SU-DHL-6 (cell line): Measurements from ENCODE around the gene CTRL.

Experiments used
- H2AFZ ChIP-seq: fragments of 200-600 bp; sonication (generic); 2 replicates; pipeline ENCODE4 v1.6.1; 2014; ENCODE audit warnings: low read depth, mild to moderate bottlenecking, moderate library complexity, mixed read lengths, antibody characterized with exemption, low read length; ENCODE audit not compliant: severe bottlenecking
- H3F3A ChIP-seq: fragments of 200-600 bp; shearing (Covaris generic); 2 replicates; pipeline ENCODE4 v1.6.0; 2016; ENCODE audit warnings: antibody characterized with exemption, mild to moderate bottlenecking; ENCODE audit not compliant: insufficient read depth
- H3K27ac ChIP-seq: fragments of 200-600 bp; sonication (generic); 2 replicates; pipeline ENCODE4 v1.5.1; 2016; ENCODE audit warnings: low read depth, mild to moderate bottlenecking, low read length, moderate library complexity, mixed read lengths
- H3K27me3 ChIP-seq: fragments of 200-600 bp; sonication (generic), shearing (Covaris generic); 2 replicates; pipeline ENCODE4 v1.6.0; 2014; ENCODE audit warnings: mild to moderate bottlenecking, low read length
- H3K36me3 ChIP-seq: fragments of 200-600 bp; sonication (generic); 2 replicates; pipeline ENCODE4 v1.6.1; 2014; ENCODE audit warnings: mild to moderate bottlenecking, low read length, mixed read lengths
- H3K4me2 ChIP-seq: fragments of 300-600, 200-600 bp; shearing (Covaris generic), sonication (generic); 2 replicates; pipeline ENCODE4 v1.6.0; 2014; ENCODE audit warnings: low read length, low read depth, mild to moderate bottlenecking; ENCODE audit not compliant: poor library complexity, severe bottlenecking
- H3K4me3 ChIP-seq: fragments of 200-600 bp; sonication (generic); 2 replicates; pipeline ENCODE4 v1.5.1; 2014; ENCODE audit warnings: antibody characterized with exemption, low read length, mild to moderate bottlenecking, mixed read lengths; ENCODE audit not compliant: insufficient read depth, poor library complexity, severe bottlenecking
- H3K79me2 ChIP-seq: fragments of 200-600 bp; sonication (generic); 2 replicates; pipeline ENCODE4 v1.6.1; 2014; ENCODE audit warnings: mild to moderate bottlenecking, low read length, moderate library complexity; ENCODE audit not compliant: insufficient read depth
- H3K9ac ChIP-seq: fragments of 200-600 bp; sonication (generic); 2 replicates; pipeline ENCODE4 v1.7.0; 2014; ENCODE audit warnings: mild to moderate bottlenecking, low read length
- H3K9me2 ChIP-seq: fragments of 200-600 bp; sonication (generic); replicated peaks from 2 replicates; pipeline ENCODE4 v1.6.1; 2014; ENCODE audit warnings: low read length; ENCODE audit not compliant: insufficient read depth
- H3K9me3 ChIP-seq: fragments of 200-600 bp; sonication (generic); 2 replicates; pipeline ENCODE4 v1.6.1; 2014; ENCODE audit warnings: low read length, mixed read lengths; ENCODE audit not compliant: insufficient read depth
- H4K20me1 ChIP-seq: fragments of 200-600 bp; sonication (generic); 2 replicates; pipeline ENCODE4 v1.6.1; 2014; ENCODE audit warnings: low read depth, mild to moderate bottlenecking, antibody characterized with exemption, low read length, moderate library complexity, mixed read lengths
- EZH2phosphoT487 ChIP-seq: fragments of 200-600 bp; sonication (generic), shearing (Covaris generic); conservative IDR thresholded peaks from 2 replicates; pipeline ENCODE4 v1.6.1; 2018; ENCODE audit warnings: mild to moderate bottlenecking, antibody characterized with exemption, low read length, moderate library complexity, mixed read lengths
- TF ChIP-seq, protein P1 (sequence below): fragments of 200-600 bp; sonication (generic); IDR thresholded peaks from one replicate; pipeline ENCODE4 v1.5.1; 2017; ENCODE audit warnings: antibody characterized with exemption, mild to moderate bottlenecking, low read length, moderate library complexity; ENCODE audit not compliant: insufficient read depth, poor library complexity, severe bottlenecking

Gene CTRL

DNA sequence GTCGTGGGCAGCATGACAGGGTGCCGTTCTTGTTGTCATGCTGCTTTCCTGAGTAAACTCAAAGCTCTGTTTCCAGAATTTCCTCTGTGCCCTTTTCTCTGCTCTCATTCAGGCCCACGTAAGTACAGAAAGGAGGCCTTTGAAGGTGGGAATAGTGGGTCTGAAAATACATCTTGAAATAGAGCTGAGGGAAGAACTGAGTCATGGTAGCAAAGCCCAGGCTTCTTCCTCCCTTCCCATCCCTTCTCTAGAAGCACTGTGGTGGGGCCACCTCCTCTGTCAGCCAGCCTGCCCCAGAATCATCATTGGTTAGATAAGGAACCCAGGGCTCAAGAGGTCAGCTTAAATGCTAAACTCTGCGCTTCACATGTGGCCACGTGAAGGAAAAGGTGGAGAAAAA is 9.4 kb downstream of the CTRL start:
- no peaks in the 10 kb centered on the region for H3K9me2 ChIP-seq
- no peak for TF ChIP-seq EZH2phosphoT487
- TF ChIP-seq, protein P1, sequence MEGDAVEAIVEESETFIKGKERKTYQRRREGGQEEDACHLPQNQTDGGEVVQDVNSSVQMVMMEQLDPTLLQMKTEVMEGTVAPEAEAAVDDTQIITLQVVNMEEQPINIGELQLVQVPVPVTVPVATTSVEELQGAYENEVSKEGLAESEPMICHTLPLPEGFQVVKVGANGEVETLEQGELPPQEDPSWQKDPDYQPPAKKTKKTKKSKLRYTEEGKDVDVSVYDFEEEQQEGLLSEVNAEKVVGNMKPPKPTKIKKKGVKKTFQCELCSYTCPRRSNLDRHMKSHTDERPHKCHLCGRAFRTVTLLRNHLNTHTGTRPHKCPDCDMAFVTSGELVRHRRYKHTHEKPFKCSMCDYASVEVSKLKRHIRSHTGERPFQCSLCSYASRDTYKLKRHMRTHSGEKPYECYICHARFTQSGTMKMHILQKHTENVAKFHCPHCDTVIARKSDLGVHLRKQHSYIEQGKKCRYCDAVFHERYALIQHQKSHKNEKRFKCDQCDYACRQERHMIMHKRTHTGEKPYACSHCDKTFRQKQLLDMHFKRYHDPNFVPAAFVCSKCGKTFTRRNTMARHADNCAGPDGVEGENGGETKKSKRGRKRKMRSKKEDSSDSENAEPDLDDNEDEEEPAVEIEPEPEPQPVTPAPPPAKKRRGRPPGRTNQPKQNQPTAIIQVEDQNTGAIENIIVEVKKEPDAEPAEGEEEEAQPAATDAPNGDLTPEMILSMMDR, result no peak
- no peak overlapping the region for H3K27ac ChIP-seq
- no peak overlapping the region for H3K4me2 ChIP-seq
- H3K9me3 ChIP-seq, result no peaks in the 10 kb centered on the region
- H3K27me3 ChIP-seq, result no peaks in the 10 kb centered on the region
- no peaks in the 10 kb centered on the region for H3K36me3 ChIP-seq
- H3K79me2 ChIP-seq, result no peaks in the 10 kb centered on the region
- no peaks in the 10 kb centered on the region for H3F3A ChIP-seq
- H3K9ac ChIP-seq, result no peak overlapping the region
- no peak overlapping the region for H2AFZ ChIP-seq
- H4K20me1 ChIP-seq, result no peaks in the 10 kb centered on the region; the same call in 1 of the 2 replicates
- H3K4me3 ChIP-seq, result no peak overlapping the region

GRCh38 chr16:67919622-67920221 is 11.9 kb downstream of the CTRL start:
- Histone ChIP-seq H2AFZ (no peak overlapping the region), H3K27me3 (no peaks in the 10 kb centered on the region), H3K36me3 (no peaks in the 10 kb centered on the region), H3K9me3 (no peaks in the 10 kb centered on the region), H3K27ac (no peak overlapping the region), H3K4me2 (no peak overlapping the region), H3K9ac (no peak overlapping the region), H3K4me3 (no peak overlapping the region), H3K79me2 (no peaks in the 10 kb centered on the region), H3K9me2 (no peaks in the 10 kb centered on the region), H4K20me1 (no peaks in the 10 kb centered on the region), H3F3A (no peaks in the 10 kb centered on the region)
- TF ChIP-seq, protein P1, result no peak
- TF ChIP-seq EZH2phosphoT487, result no peak

DNA sequence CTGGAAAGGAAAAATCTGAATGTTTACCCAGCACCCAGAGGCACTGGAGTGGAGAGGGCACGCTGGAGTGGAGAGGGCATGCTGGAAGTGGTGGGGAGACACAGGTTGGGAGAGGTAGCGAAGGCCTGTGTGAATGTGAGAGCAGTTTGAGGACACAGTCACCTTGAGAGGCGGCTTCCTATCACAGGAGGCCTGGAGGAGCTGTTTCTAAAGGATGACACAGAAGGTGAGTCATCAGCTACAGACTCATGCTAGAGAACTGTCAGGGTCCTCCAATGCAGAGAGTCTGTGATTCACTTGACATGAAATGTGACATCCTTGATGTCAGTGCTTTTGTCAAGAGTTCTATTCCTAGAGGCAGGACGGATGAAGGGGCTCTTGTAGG is 13.8 kb downstream of the CTRL start:
- H3K79me2 ChIP-seq, result no peaks in the 10 kb centered on the region
- H2AFZ ChIP-seq, result no peak overlapping the region
- no peaks in the 10 kb centered on the region for H3F3A ChIP-seq
- no peak overlapping the region for H3K4me2 ChIP-seq
- H3K9me2 ChIP-seq, result no peaks in the 10 kb centered on the region
- TF ChIP-seq, protein P1, result no peak
- TF ChIP-seq EZH2phosphoT487, result no peak
- no peaks in the 10 kb centered on the region for H3K9me3 ChIP-seq
- H3K9ac ChIP-seq, result no peak overlapping the region
- H4K20me1 ChIP-seq, result no peaks in the 10 kb centered on the region
- no peak overlapping the region for H3K27ac ChIP-seq
- H3K36me3 ChIP-seq, result no peaks in the 10 kb centered on the region
- no peaks in the 10 kb centered on the region for H3K27me3 ChIP-seq
- H3K4me3 ChIP-seq, result no peak overlapping the region
